Activated T-helper 17 cell treated with anti-CD3 and anti-CD28 coated beads, Interleukin-2, amount 50 U/mL, for 72 hours (primary cell): ENCODE results near the gene GREM2. TPM values are rescaled to one million over a fixed set of nuclear protein-coding genes. Genes with fewer than 3 reads are reported as not detected.

ENCODE experiments used
- ATAC-seq: fragments of 150-1000 bp; cut with Tn5 transposase; replicated peaks from 2 replicates; pipeline ENCODE4 v1.10.0; 2021; ENCODE audit warnings: mild to moderate bottlenecking, moderate library complexity
- H3K27ac Mint-ChIP-seq: one replicate; pipeline ENCODE4 v1.8.0; 2022; ENCODE audit warnings: mixed read lengths
- H3K27me3 Mint-ChIP-seq: one replicate; pipeline ENCODE4 v1.8.0; 2022; ENCODE audit warnings: mixed read lengths
- H3K36me3 Mint-ChIP-seq: one replicate; pipeline ENCODE4 v1.8.0; 2022; ENCODE audit warnings: low read depth, mild to moderate bottlenecking, mixed read lengths
- H3K4me1 Mint-ChIP-seq: one replicate; pipeline ENCODE4 v1.8.0; 2022; ENCODE audit warnings: mixed read lengths
- H3K4me3 Mint-ChIP-seq: one replicate; pipeline ENCODE4 v1.8.0; 2022; ENCODE audit warnings: mild to moderate bottlenecking, mixed read lengths
- H3K9me3 Mint-ChIP-seq: one replicate; pipeline ENCODE4 v1.8.0; 2022; ENCODE audit warnings: mixed read lengths
- total RNA-seq, 2 donors: library from RNA; stranded (reverse); gene quantifications; one replicate each; pipeline ENCODE4 v1.2.3, GENCODE V29; 2022

Gene GREM2
- total RNA-seq, 2 donors from 2014 or later: 3.4 to 7.5 TPM

GRCh38 chr1:240595476-240595875 lies 16.5 kb downstream of the GREM2 start:
- H3K27ac Mint-ChIP-seq: no peak overlapping the region
- peaks cover 12% of the 10 kb centered on the region for H3K4me1 Mint-ChIP-seq
- H3K36me3 Mint-ChIP-seq: peaks cover 11% of the 10 kb centered on the region
- no peaks in the 10 kb centered on the region for H3K9me3 Mint-ChIP-seq
- no peak overlapping the region for H3K4me3 Mint-ChIP-seq
- H3K27me3 Mint-ChIP-seq: no peaks in the 10 kb centered on the region
- no peak for ATAC-seq

- H3K36me3 Mint-ChIP-seq: no peaks in the 10 kb centered on the region
- no peaks in the 10 kb centered on the region for H3K27me3 Mint-ChIP-seq
- H3K4me3 Mint-ChIP-seq: no peak overlapping the region
- ATAC-seq: no peak
- no peaks in the 10 kb centered on the region for H3K9me3 Mint-ChIP-seq
- no peak overlapping the region for H3K27ac Mint-ChIP-seq
- peaks cover 17% of the 10 kb centered on the region for H3K4me1 Mint-ChIP-seq
Measured at GRCh38 chr1:240591564-240591963, 20.4 kb downstream of the GREM2 start.

GRCh38 chr1:240591078-240591477 lies 20.9 kb downstream of the GREM2 start:
- H3K4me3 Mint-ChIP-seq: no peak overlapping the region
- H3K27me3 Mint-ChIP-seq: no peaks in the 10 kb centered on the region
- H3K27ac Mint-ChIP-seq: no peak overlapping the region
- peaks cover 19% of the 10 kb centered on the region for H3K4me1 Mint-ChIP-seq
- ATAC-seq: no peak
- H3K36me3 Mint-ChIP-seq: no peaks in the 10 kb centered on the region
- H3K9me3 Mint-ChIP-seq: no peaks in the 10 kb centered on the region

GRCh38 chr1:240589585-240590110 lies 22.3 kb downstream of the GREM2 start:
- ATAC-seq: no peak
- Mint-ChIP-seq H3K4me3 (no peak overlapping the region), H3K36me3 (no peaks in the 10 kb centered on the region), H3K4me1 (peaks cover 19% of the 10 kb centered on the region), H3K27me3 (no peaks in the 10 kb centered on the region), H3K9me3 (no peaks in the 10 kb centered on the region), H3K27ac (no peak overlapping the region)

- ATAC-seq: no peak
- H3K36me3 Mint-ChIP-seq: no peaks in the 10 kb centered on the region
- H3K4me3 Mint-ChIP-seq: peak overlapping the region; percentile 52
- no peaks in the 10 kb centered on the region for H3K9me3 Mint-ChIP-seq
- H3K4me1 Mint-ChIP-seq: peaks cover 13% of the 10 kb centered on the region
- H3K27me3 Mint-ChIP-seq: no peaks in the 10 kb centered on the region
- H3K27ac Mint-ChIP-seq: no peak overlapping the region
Measured at GRCh38 chr1:240586006-240586405, 25.9 kb downstream of the GREM2 start.

- no peaks in the 10 kb centered on the region for H3K36me3 Mint-ChIP-seq
- H3K27ac Mint-ChIP-seq: no peak overlapping the region
Measured at GRCh38 chr1:240582953-240583352, 29.0 kb downstream of the GREM2 start.

GRCh38 chr1:240579511-240579910 lies 32.4 kb downstream of the GREM2 start:
- ATAC-seq: no peak
- no peaks in the 10 kb centered on the region for H3K9me3 Mint-ChIP-seq
- H3K4me3 Mint-ChIP-seq: no peak overlapping the region
- peaks cover 13% of the 10 kb centered on the region for H3K4me1 Mint-ChIP-seq
- no peaks in the 10 kb centered on the region for H3K27me3 Mint-ChIP-seq
- H3K36me3 Mint-ChIP-seq: no peaks in the 10 kb centered on the region
- no peak overlapping the region for H3K27ac Mint-ChIP-seq

More at GRCh38 chr1:240582953-240583352, 29.0 kb downstream of the GREM2 start:
- Mint-ChIP-seq H3K4me3 (no peak overlapping the region), H3K9me3 (no peaks in the 10 kb centered on the region), H3K27me3 (no peaks in the 10 kb centered on the region), H3K4me1 (peaks cover 7% of the 10 kb centered on the region)
- ATAC-seq: no peak

GRCh38 chr1:240577095-240577494 lies 34.9 kb downstream of the GREM2 start:
- H3K9me3 Mint-ChIP-seq: peaks cover 5% of the 10 kb centered on the region
- no peaks in the 10 kb centered on the region for H3K36me3 Mint-ChIP-seq
- peak overlapping the region; percentile 53 for H3K4me3 Mint-ChIP-seq
- no peaks in the 10 kb centered on the region for H3K27me3 Mint-ChIP-seq
- peaks cover 18% of the 10 kb centered on the region for H3K4me1 Mint-ChIP-seq
- no peak for ATAC-seq
- H3K27ac Mint-ChIP-seq: no peak overlapping the region

GRCh38 chr1:240575981-240576662 lies 35.8 kb downstream of the GREM2 start:
- Mint-ChIP-seq H3K27ac (peak overlapping the region; percentile 58), H3K9me3 (peaks cover 5% of the 10 kb centered on the region), H3K4me1 (peaks cover 18% of the 10 kb centered on the region), H3K27me3 (no peaks in the 10 kb centered on the region), H3K4me3 (peak overlapping the region; percentile 53), H3K36me3 (no peaks in the 10 kb centered on the region)
- peak; percentile 94 for ATAC-seq

GRCh38 chr1:240572328-240572727 lies 39.6 kb downstream of the GREM2 start:
- Mint-ChIP-seq H3K9me3 (peaks cover 5% of the 10 kb centered on the region), H3K4me3 (no peak overlapping the region), H3K4me1 (peaks cover 14% of the 10 kb centered on the region), H3K36me3 (no peaks in the 10 kb centered on the region), H3K27ac (no peak overlapping the region), H3K27me3 (no peaks in the 10 kb centered on the region)
- ATAC-seq: no peak

- no peak overlapping the region for H3K27ac Mint-ChIP-seq
- peaks cover 14% of the 10 kb centered on the region for H3K4me1 Mint-ChIP-seq
- no peak for ATAC-seq
- no peak overlapping the region for H3K4me3 Mint-ChIP-seq
- H3K36me3 Mint-ChIP-seq: no peaks in the 10 kb centered on the region
- no peaks in the 10 kb centered on the region for H3K27me3 Mint-ChIP-seq
- H3K9me3 Mint-ChIP-seq: peaks cover 5% of the 10 kb centered on the region
Measured at GRCh38 chr1:240571782-240572181, 40.2 kb downstream of the GREM2 start.

GRCh38 chr1:240567066-240567465 lies 44.9 kb downstream of the GREM2 start:
- Mint-ChIP-seq H3K27ac (no peak overlapping the region), H3K9me3 (no peaks in the 10 kb centered on the region), H3K27me3 (no peaks in the 10 kb centered on the region), H3K4me3 (no peak overlapping the region), H3K36me3 (peaks cover 11% of the 10 kb centered on the region), H3K4me1 (peaks cover 6% of the 10 kb centered on the region)
- no peak for ATAC-seq

- Mint-ChIP-seq H3K9me3 (no peaks in the 10 kb centered on the region), H3K4me3 (no peak overlapping the region), H3K36me3 (peaks cover 11% of the 10 kb centered on the region), H3K27ac (no peak overlapping the region), H3K27me3 (no peaks in the 10 kb centered on the region), H3K4me1 (peaks cover 11% of the 10 kb centered on the region)
- no peak for ATAC-seq
Measured at GRCh38 chr1:240562779-240563178, 49.2 kb downstream of the GREM2 start.

- Mint-ChIP-seq H3K27me3 (no peaks in the 10 kb centered on the region), H3K36me3 (peaks cover 11% of the 10 kb centered on the region), H3K27ac (no peak overlapping the region), H3K9me3 (no peaks in the 10 kb centered on the region), H3K4me1 (peaks cover 11% of the 10 kb centered on the region), H3K4me3 (no peak overlapping the region)
- ATAC-seq: no peak
Measured at GRCh38 chr1:240562111-240562590, 49.8 kb downstream of the GREM2 start.

GRCh38 chr1:240559781-240560180 lies 52.2 kb downstream of the GREM2 start:
- Mint-ChIP-seq H3K9me3 (no peaks in the 10 kb centered on the region), H3K4me1 (peaks cover 10% of the 10 kb centered on the region), H3K36me3 (no peaks in the 10 kb centered on the region), H3K27ac (no peak overlapping the region), H3K27me3 (no peaks in the 10 kb centered on the region), H3K4me3 (no peak overlapping the region)
- ATAC-seq: no peak
